HUDEP-2 (cell line): ENCODE data around the gene CAMK2A.

ENCODE experiments used
- DNase-seq, 76 experiments: peaks; one replicate each; lab custom pipeline; 2025; ENCODE audit not compliant: unreplicated experiment in 76 of 76; lab: John Stamatoyannopoulos, UW

CAMK2A gene

GRCh38 chr5:150285114-150285513, 4.5 kb downstream of the CAMK2A start:
- no peak for DNase-seq

GRCh38 chr5:150284311-150284710, 5.3 kb downstream of the CAMK2A start:
- DNase-seq, result peak in 7 of 76 experiments; percentile 7 to 41 (median 13)

- no peak for DNase-seq
These were observed 5.7 kb downstream of the CAMK2A start for GRCh38 chr5:150283904-150284303.

GRCh38 chr5:150281987-150282386, 7.6 kb downstream of the CAMK2A start:
- DNase-seq, result no peak

GRCh38 chr5:150279330-150280020, 10.1 kb downstream of the CAMK2A start:
- no peak for DNase-seq

GRCh38 chr5:150278916-150279315, 10.7 kb downstream of the CAMK2A start:
- DNase-seq, result no peak

GRCh38 chr5:150278046-150278730, 11.4 kb downstream of the CAMK2A start:
- no peak for DNase-seq

- no peak for DNase-seq
These were observed 12.5 kb downstream of the CAMK2A start for GRCh38 chr5:150277043-150277442.

- DNase-seq, result no peak
These were observed 14.8 kb downstream of the CAMK2A start for GRCh38 chr5:150274811-150275210.

- DNase-seq, result peak in 5 of 76 experiments; percentile 4 to 16 (median 8)
These were observed 17.0 kb downstream of the CAMK2A start for GRCh38 chr5:150272531-150272930.

- no peak for DNase-seq
These were observed 17.6 kb downstream of the CAMK2A start for GRCh38 chr5:150271923-150272322.

GRCh38 chr5:150271296-150271692, 18.3 kb downstream of the CAMK2A start:
- no peak for DNase-seq

- DNase-seq, result no peak
These were observed 18.9 kb downstream of the CAMK2A start for GRCh38 chr5:150270541-150271295.

GRCh38 chr5:150266871-150267291, 22.7 kb downstream of the CAMK2A start:
- no peak for DNase-seq

GRCh38 chr5:150265870-150266383, 23.6 kb downstream of the CAMK2A start:
- DNase-seq, result no peak

- DNase-seq, result no peak
These were observed 24.6 kb downstream of the CAMK2A start for GRCh38 chr5:150264667-150265603.

- DNase-seq, result peak in 10 of 76 experiments; percentile 4 to 39 (median 12)
These were observed 25.6 kb downstream of the CAMK2A start for GRCh38 chr5:150263801-150264621.

GRCh38 chr5:150263375-150263775, 26.2 kb downstream of the CAMK2A start:
- DNase-seq, result no peak

GRCh38 chr5:150262502-150262901, 27.1 kb downstream of the CAMK2A start:
- no peak for DNase-seq
